HepG2 (cell line): ENCODE data around the gene FAM83G. TPM values are rescaled to one million over a fixed set of nuclear protein-coding genes. Genes with fewer than 3 reads are reported as not detected.

Source experiments
- CCAR2 ChIP-seq: fragments of 200-400 bp; formaldehyde crosslinking; optimal IDR thresholded peaks from 2 replicates; pipeline ENCODE3; 2018; ENCODE audit warnings: low read depth, mild to moderate bottlenecking, low read length, moderate library complexity
- FUBP1 ChIP-seq: sonication (generic); formaldehyde crosslinking; IDR thresholded peaks from 2 replicates; pipeline ENCODE4 v1.5.1; 2020; ENCODE audit warnings: missing genetic modification reagents, mild to moderate bottlenecking, borderline replicate concordance
- GABPB1 ChIP-seq: IDR thresholded peaks from 2 replicates; pipeline ENCODE4 v1.6.1; 2016; ENCODE audit warnings: mild to moderate bottlenecking, missing genetic modification reagents, moderate library complexity, missing compliant biosample characterization
- MED13 ChIP-seq: sonication (generic); formaldehyde crosslinking; IDR thresholded peaks from 2 replicates; pipeline ENCODE4 v1.5.0; 2020; ENCODE audit warnings: missing genetic modification reagents
- PLSCR1 ChIP-seq: sonication (generic); formaldehyde crosslinking; IDR thresholded peaks from 2 replicates; pipeline ENCODE4 v1.5.0; 2020; ENCODE audit warnings: missing genetic modification reagents, mild to moderate bottlenecking, borderline replicate concordance
- SAP130 ChIP-seq: IDR thresholded peaks from 2 replicates; pipeline ENCODE4 v1.6.1; 2016; ENCODE audit warnings: low read depth
- ZNF281 ChIP-seq: sonication (generic); formaldehyde crosslinking; IDR thresholded peaks from 2 replicates; pipeline ENCODE4 v1.4.0; 2020; ENCODE audit warnings: missing genetic modification reagents, borderline replicate concordance
- ZNF441 ChIP-seq: sonication (generic); formaldehyde crosslinking; IDR thresholded peaks from 2 replicates; pipeline ENCODE4 v1.7.0; 2021; ENCODE audit warnings: missing genetic modification reagents, borderline replicate concordance
- ZNF660 ChIP-seq: sonication (generic); formaldehyde crosslinking; IDR thresholded peaks from 2 replicates; pipeline ENCODE4 v1.5.1; 2020; ENCODE audit warnings: mild to moderate bottlenecking, low read depth, missing genetic modification reagents, borderline replicate concordance
- polyA plus RNA-seq, 8 experiments: library from polyadenylated mRNA; depleted of rRNA in 3 of 8; stranded (reverse) in 7 of 8; unstranded in 1 of 8; fragments of >200 nt; fragmentation: Illumina TruSeq in 4 of 8; extraction: Trizol in 4 of 8; gene quantifications; 2 replicates each; pipeline versions ENCODE4 v1.2.1 to v1.2.3, GENCODE V29; 2011 to 2016; ENCODE audit warnings: low read depth in 4 of 8, missing spikeins in 1 of 8, mixed read lengths in 1 of 8; ENCODE audit not compliant: insufficient read depth in 1 of 8
- total RNA-seq, 5 experiments: library from RNA; depleted of rRNA; stranded (reverse); fragments of >200 nt; fragmentation: Illumina TruSeq; extraction: Trizol; gene quantifications; 2 replicates each; pipeline ENCODE4 v1.2.3, GENCODE V29; 2016; ENCODE audit warnings: low read depth in 1 of 5

The FAM83G gene
- total and polyA plus RNA-seq, 2 of the 13 experiments (the other 11 are each of a cell fraction or from before 2014, with no cell fraction given), result 13.7 to 18.6 TPM

GRCh38 chr17:18967916-18968315 is 36.6 kb downstream of the FAM83G start (continued):
- no peak for TF ChIP-seq FUBP1
- TF ChIP-seq SAP130 (CRISPR knock-in tag), result no peak
- TF ChIP-seq ZNF660, result no peak
- no peak for TF ChIP-seq PLSCR1 (CRISPR knock-in tag)
- no peak for TF ChIP-seq ZNF441 (CRISPR knock-in tag)
- TF ChIP-seq MED13, result no peak
- TF ChIP-seq CCAR2, result no peak
- no peak for TF ChIP-seq GABPB1
- no peak for TF ChIP-seq ZNF281 (CRISPR knock-in tag)
